ENCODE data around the gene ATL2.

Gene ATL2

DNA sequence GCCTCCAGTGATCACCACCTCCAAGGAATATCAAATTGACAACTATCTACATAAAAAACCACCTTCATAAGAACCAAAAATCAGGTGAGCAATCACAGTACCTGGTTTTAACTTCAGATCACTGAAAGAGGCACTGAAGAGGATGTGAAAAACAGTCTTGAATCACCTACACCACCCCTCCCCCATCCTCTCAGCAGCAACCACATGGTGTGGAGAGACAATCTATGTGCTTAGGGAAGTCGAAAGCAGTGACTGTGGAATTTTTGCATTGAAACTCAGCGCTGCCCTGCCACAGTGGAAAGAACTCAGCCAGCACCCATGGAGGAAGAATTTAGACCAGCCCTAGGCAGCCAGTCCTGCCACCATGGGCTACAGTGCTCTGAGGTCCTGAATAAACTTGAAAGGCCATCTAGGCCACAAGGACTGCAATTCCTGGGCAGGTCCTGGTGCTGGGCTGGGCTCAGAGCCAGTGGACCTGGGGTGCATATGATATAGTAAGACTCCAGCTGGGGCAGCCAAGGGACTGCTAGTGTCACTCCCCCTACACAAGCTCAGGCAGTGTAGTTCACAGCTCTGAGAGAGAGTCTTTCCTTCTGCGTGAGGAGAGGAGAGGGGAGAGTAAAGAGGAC lies 75.6 kb downstream of the ATL2 start:
- H3K36me3 ChIP-seq (ENCODE audit: control insufficient read depth in 2 of 2, insufficient read depth in 1 of 2, low read length in 2 of 2), result peaks cover 42 to 57% of the 10 kb centered on the region in 2 experiments
- POLR2A ChIA-PET, result no interaction called here
- TF ChIP-seq ZIC2 (tag by site-specific recombination; IDR thresholded peaks at IDR 0.05) (peak; percentile 53; the same call in 1 of the 2 replicates), ZNF335 (tag by site-specific recombination; conservative IDR thresholded peaks at IDR 0.05) (no peak), ZNF747 (tag by site-specific recombination; IDR thresholded peaks at IDR 0.05) (no peak), ZNF404 (tag by site-specific recombination; IDR thresholded peaks at IDR 0.05) (no peak)

DNA sequence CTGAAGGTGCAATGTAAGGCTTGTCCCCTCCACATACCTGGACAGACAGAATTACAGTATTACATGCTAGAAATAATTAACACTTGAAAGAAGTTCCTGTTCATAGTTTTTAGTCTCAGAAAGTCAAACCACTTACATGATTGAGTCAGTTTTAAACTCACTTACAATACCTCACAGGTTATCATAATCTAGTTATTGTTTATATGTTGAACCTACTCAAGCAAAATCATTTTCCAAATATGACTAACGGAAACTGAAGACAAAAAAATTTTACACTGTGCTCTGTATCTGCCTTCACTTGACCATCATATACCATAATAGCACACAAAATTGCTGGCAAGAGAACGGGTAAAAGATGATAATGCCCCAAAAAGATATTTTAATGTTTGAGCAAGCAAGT lies 78.5 kb downstream of the ATL2 start:
- CTCF ChIA-PET, result interaction anchor here (0.6 kb wide), 1 partner anchor 329 kb away, joined by 3 read pairs; no protein-coding TSS in a partner anchor
- POLR2A ChIA-PET, result no interaction called here
- no peak overlapping the region for H3K27ac ChIP-seq (ENCODE audit: extremely low read depth, low read depth, low read length)

More for the DNA sequence above, 75.6 kb downstream of the ATL2 start:
- Histone ChIP-seq H3K27ac (ENCODE audit: extremely low read depth, low read depth, low read length) (no peak overlapping the region; the same call in 1 of the 2 replicates), H3K4me3 (ENCODE audit: low read depth, low read length) (no peak overlapping the region), H3K9me3 (ENCODE audit: control insufficient read depth, insufficient read depth, low read depth, low read length) (no peaks in the 10 kb centered on the region), H3K4me1 (ENCODE audit: control insufficient read depth, insufficient read depth, low read length) (no peaks in the 10 kb centered on the region)
- CTCF ChIA-PET, result interaction anchor here (0.6 kb wide), 1 partner anchor 207 kb away, joined by 3 read pairs; no protein-coding TSS in a partner anchor

DNA sequence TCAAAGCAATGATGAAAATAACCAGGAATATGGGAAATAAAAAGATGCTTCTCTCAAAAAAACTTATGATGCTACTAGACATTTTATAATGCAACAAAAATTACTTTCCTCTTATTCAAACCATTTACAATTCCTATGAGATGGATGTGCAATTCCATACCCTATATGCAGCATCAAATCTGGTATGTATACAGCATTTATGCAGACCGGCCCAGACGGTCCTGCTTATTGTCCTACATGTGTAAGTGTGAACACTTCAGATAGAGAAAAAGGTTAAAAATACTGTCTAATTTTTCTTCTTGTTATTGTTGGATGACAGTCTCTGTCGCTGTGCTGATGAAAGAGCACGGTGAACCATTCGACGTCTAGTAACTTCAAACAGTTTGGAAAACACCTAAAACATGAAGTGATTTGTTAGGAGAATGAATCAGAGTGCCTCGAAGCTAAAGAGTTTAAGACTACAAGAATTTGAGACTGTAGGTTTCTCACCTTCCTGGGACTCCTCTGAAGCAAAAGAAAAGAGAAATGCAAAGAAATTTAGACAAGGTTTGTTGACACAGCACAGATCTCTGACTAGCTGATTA lies 80.8 kb downstream of the ATL2 start:
- no peak for TF ChIP-seq ZFHX2 (tag by site-specific recombination; conservative IDR thresholded peaks at IDR 0.05)
- TF ChIP-seq ZNF501 (tag by site-specific recombination; IDR thresholded peaks at IDR 0.05), result no peak
- no peak for TF ChIP-seq ZNF114 (tag by site-specific recombination; IDR thresholded peaks at IDR 0.05)
- TF ChIP-seq ZNF184 (tag by site-specific recombination; IDR thresholded peaks at IDR 0.05), result no peak
- no peak for TF ChIP-seq HOXC10 (CRISPR knock-in tag; IDR thresholded peaks at IDR 0.05)
- TF ChIP-seq ZNF391 (tag by site-specific recombination; IDR thresholded peaks at IDR 0.05; ENCODE audit: borderline replicate concordance, low read depth), result no peak
- TF ChIP-seq, protein P1, sequence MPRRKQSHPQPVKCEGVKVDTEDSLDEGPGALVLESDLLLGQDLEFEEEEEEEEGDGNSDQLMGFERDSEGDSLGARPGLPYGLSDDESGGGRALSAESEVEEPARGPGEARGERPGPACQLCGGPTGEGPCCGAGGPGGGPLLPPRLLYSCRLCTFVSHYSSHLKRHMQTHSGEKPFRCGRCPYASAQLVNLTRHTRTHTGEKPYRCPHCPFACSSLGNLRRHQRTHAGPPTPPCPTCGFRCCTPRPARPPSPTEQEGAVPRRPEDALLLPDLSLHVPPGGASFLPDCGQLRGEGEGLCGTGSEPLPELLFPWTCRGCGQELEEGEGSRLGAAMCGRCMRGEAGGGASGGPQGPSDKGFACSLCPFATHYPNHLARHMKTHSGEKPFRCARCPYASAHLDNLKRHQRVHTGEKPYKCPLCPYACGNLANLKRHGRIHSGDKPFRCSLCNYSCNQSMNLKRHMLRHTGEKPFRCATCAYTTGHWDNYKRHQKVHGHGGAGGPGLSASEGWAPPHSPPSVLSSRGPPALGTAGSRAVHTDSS (tag by site-specific recombination; IDR thresholded peaks at IDR 0.05), result no peak
- TF ChIP-seq ZNF510 (tag by site-specific recombination; IDR thresholded peaks at IDR 0.05; ENCODE audit: insufficient replicate concordance), result no peak
- TF ChIP-seq, protein P2, sequence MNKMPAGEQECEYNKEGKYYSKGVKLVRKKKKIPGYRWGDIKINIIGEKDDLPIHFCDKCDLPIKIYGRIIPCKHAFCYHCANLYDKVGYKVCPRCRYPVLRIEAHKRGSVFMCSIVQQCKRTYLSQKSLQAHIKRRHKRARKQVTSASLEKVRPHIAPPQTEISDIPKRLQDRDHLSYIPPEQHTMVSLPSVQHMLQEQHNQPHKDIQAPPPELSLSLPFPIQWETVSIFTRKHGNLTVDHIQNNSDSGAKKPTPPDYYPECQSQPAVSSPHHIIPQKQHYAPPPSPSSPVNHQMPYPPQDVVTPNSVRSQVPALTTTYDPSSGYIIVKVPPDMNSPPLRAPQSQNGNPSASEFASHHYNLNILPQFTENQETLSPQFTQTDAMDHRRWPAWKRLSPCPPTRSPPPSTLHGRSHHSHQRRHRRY (tag by site-specific recombination; IDR thresholded peaks at IDR 0.05), result no peak
- TF ChIP-seq ZNF416 (tag by site-specific recombination; IDR thresholded peaks at IDR 0.05), result no peak
- no peak for TF ChIP-seq ZNF223 (tag by site-specific recombination; IDR thresholded peaks at IDR 0.05)
- TF ChIP-seq ZEB2 (tag by site-specific recombination; IDR thresholded peaks at IDR 0.05), result no peak
- Histone ChIP-seq H3K9me3 (ENCODE audit: control insufficient read depth, insufficient read depth, low read depth, low read length) (no peaks in the 10 kb centered on the region), H3K36me3 (ENCODE audit: control insufficient read depth in 2 of 2, insufficient read depth in 1 of 2, low read length in 2 of 2) (peaks cover 36 to 51% of the 10 kb centered on the region in 2 experiments), H3K27ac (ENCODE audit: extremely low read depth, low read depth, low read length) (no peak overlapping the region), H3K4me3 (ENCODE audit: low read depth, low read length) (no peak overlapping the region), H3K4me1 (ENCODE audit: control insufficient read depth, insufficient read depth, low read length) (no peaks in the 10 kb centered on the region)
- ChIA-PET CTCF (interaction anchor here (1.0 kb wide), 1 partner anchor 19 kb away, joined by 3 read pairs; no protein-coding TSS in a partner anchor), POLR2A (no interaction called here)

More for the DNA sequence above, 78.5 kb downstream of the ATL2 start:
- H3K4me1 ChIP-seq (ENCODE audit: control insufficient read depth, insufficient read depth, low read length), result no peaks in the 10 kb centered on the region
- H3K36me3 ChIP-seq (ENCODE audit: control insufficient read depth in 2 of 2, insufficient read depth in 1 of 2, low read length in 2 of 2), result peaks cover 37 to 64% of the 10 kb centered on the region in 2 experiments
- TF ChIP-seq ZNF776 (tag by site-specific recombination; IDR thresholded peaks at IDR 0.05; ENCODE audit: borderline replicate concordance), result no peak
- H3K9me3 ChIP-seq (ENCODE audit: control insufficient read depth, insufficient read depth, low read depth, low read length), result no peaks in the 10 kb centered on the region
- no peak overlapping the region for H3K4me3 ChIP-seq (ENCODE audit: low read depth, low read length)

All from HEK293 (cell line).